K562 (cell line): ENCODE results near the gene GBP1.
"Not testable (repeated sequence)": the region's sequence is repeated elsewhere in the genome, so short reads cannot be mapped to it uniquely, and the experiment has no call there.

Experiments used
- CTBP1 ChIP-seq: fragments of 450-650 bp; IDR thresholded peaks from 2 replicates; pipeline ENCODE4 v1.6.1; 2016; ENCODE audit warnings: borderline replicate concordance
- FOXM1 ChIP-seq, 2 experiments: fragments of 450-650 bp in 1 of 2; sonication (generic) in 1 of 2; formaldehyde crosslinking in 1 of 2; IDR thresholded peaks; 2 replicates each; pipeline versions ENCODE4 v1.6.1 to v1.9.0; 2017 to 2022; ENCODE audit warnings: low read depth in 2 of 2, mild to moderate bottlenecking in 2 of 2, missing genetic modification reagents in 1 of 2, moderate library complexity in 1 of 2
- HNRNPUL1 ChIP-seq: fragments of 200-400 bp; formaldehyde crosslinking; IDR thresholded peaks from 2 replicates; pipeline ENCODE4 v1.6.1; 2017; ENCODE audit warnings: low read length
- SREBF2 ChIP-seq: sonication (generic); formaldehyde crosslinking; IDR thresholded peaks from 2 replicates; pipeline ENCODE4 v1.4.0; 2020; ENCODE audit warnings: mild to moderate bottlenecking, missing genetic modification reagents
- TF ChIP-seq, protein P1 (sequence below), 3 experiments: IDR thresholded peaks in 2 of 3; conservative IDR thresholded peaks in 1 of 3; 2 replicates each; pipeline ENCODE4 v1.5.1; 2011 to 2012; ENCODE audit warnings: low read length in 3 of 3, mild to moderate bottlenecking in 3 of 3, control low read depth in 2 of 3, improper control_type of control experiment in 1 of 3, inconsistent platforms in 1 of 3, low read depth in 1 of 3, mixed read lengths in 1 of 3, moderate library complexity in 1 of 3; ENCODE audit not compliant: insufficient read depth in 2 of 3
- TF ChIP-seq, protein P2 (sequence below), 2 experiments: fragments of 450-650 bp in 1 of 2; sonication (generic) in 1 of 2; formaldehyde crosslinking in 1 of 2; IDR thresholded peaks; 2 replicates each; pipeline versions ENCODE4 v1.7.1 to v1.9.0; 2016 to 2022; ENCODE audit warnings: inconsistent platforms in 1 of 2, mild to moderate bottlenecking in 1 of 2, missing genetic modification reagents in 1 of 2

DNA sequence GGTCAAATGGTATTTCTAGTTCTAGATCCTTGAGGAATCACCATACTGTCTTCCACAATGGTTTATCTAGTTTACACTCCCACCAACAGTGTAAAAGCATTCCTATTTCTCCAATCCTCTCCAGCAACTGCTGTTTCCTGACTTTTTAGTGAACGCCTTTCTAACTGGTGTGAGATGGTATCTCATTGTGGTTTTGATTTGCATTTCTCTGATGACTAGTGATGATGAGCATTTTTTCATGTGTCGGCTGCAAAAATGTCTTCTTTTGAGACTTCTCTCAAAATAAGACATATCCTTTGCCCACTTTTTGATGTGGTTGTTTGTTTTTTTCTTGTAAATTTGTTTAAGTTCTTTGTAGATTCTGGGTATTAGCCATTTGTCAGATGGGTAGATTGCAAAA lies 36.0 kb downstream of the GBP1 start:
- TF ChIP-seq HNRNPUL1; FOXM1 (IDR thresholded peaks at IDR 0.05; ENCODE audit: low read depth); FOXM1 (CRISPR knock-in tag; IDR thresholded peaks at IDR 0.05; ENCODE audit: low read depth); SREBF2 (CRISPR knock-in tag); CTBP1: not testable (repeated sequence)
- TF ChIP-seq, protein P1, sequence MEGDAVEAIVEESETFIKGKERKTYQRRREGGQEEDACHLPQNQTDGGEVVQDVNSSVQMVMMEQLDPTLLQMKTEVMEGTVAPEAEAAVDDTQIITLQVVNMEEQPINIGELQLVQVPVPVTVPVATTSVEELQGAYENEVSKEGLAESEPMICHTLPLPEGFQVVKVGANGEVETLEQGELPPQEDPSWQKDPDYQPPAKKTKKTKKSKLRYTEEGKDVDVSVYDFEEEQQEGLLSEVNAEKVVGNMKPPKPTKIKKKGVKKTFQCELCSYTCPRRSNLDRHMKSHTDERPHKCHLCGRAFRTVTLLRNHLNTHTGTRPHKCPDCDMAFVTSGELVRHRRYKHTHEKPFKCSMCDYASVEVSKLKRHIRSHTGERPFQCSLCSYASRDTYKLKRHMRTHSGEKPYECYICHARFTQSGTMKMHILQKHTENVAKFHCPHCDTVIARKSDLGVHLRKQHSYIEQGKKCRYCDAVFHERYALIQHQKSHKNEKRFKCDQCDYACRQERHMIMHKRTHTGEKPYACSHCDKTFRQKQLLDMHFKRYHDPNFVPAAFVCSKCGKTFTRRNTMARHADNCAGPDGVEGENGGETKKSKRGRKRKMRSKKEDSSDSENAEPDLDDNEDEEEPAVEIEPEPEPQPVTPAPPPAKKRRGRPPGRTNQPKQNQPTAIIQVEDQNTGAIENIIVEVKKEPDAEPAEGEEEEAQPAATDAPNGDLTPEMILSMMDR (IDR thresholded peaks at IDR 0.05 in 2 of 3, conservative IDR thresholded peaks at IDR 0.05 in 1 of 3; ENCODE audit: insufficient read depth in 2 of 3, low read depth in 1 of 3, low read length in 3 of 3): not testable (repeated sequence)
- TF ChIP-seq, protein P2, sequence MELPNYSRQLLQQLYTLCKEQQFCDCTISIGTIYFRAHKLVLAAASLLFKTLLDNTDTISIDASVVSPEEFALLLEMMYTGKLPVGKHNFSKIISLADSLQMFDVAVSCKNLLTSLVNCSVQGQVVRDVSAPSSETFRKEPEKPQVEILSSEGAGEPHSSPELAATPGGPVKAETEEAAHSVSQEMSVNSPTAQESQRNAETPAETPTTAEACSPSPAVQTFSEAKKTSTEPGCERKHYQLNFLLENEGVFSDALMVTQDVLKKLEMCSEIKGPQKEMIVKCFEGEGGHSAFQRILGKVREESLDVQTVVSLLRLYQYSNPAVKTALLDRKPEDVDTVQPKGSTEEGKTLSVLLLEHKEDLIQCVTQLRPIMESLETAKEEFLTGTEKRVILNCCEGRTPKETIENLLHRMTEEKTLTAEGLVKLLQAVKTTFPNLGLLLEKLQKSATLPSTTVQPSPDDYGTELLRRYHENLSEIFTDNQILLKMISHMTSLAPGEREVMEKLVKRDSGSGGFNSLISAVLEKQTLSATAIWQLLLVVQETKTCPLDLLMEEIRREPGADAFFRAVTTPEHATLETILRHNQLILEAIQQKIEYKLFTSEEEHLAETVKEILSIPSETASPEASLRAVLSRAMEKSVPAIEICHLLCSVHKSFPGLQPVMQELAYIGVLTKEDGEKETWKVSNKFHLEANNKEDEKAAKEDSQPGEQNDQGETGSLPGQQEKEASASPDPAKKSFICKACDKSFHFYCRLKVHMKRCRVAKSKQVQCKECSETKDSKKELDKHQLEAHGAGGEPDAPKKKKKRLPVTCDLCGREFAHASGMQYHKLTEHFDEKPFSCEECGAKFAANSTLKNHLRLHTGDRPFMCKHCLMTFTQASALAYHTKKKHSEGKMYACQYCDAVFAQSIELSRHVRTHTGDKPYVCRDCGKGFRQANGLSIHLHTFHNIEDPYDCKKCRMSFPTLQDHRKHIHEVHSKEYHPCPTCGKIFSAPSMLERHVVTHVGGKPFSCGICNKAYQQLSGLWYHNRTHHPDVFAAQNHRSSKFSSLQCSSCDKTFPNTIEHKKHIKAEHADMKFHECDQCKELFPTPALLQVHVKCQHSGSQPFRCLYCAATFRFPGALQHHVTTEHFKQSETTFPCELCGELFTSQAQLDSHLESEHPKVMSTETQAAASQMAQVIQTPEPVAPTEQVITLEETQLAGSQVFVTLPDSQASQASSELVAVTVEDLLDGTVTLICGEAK (IDR thresholded peaks at IDR 0.05): not testable (repeated sequence)
- TF ChIP-seq, protein P2 (CRISPR knock-in tag; IDR thresholded peaks at IDR 0.05): not testable (repeated sequence)
